Left ventricle myocardium inferior (tissue), 1 donor: ENCODE results near the gene SUFU. TPM values are rescaled to one million over a fixed set of nuclear protein-coding genes. Genes with fewer than 3 reads are reported as not detected.

ENCODE experiments used
- DNase-seq: peaks from one replicate; pipeline ENCODE4 v3.0.0-alpha.2; 2020
- H3K27ac ChIP-seq: fragments of 200-600 bp; replicated peaks from 2 replicates; pipeline ENCODE4 v1.8.0; 2021
- H3K27me3 ChIP-seq: fragments of 200-600 bp; 2 replicates; pipeline ENCODE4 v1.8.0; 2021; ENCODE audit warnings: low read depth
- H3K36me3 ChIP-seq: fragments of 200-600 bp; 2 replicates; pipeline ENCODE4 v1.8.0; 2021
- H3K4me1 ChIP-seq: fragments of 200-600 bp; 2 replicates; pipeline ENCODE4 v1.8.0; 2021
- H3K4me3 ChIP-seq: fragments of 200-600 bp; 2 replicates; pipeline ENCODE4 v1.8.0; 2021; ENCODE audit warnings: mild to moderate bottlenecking, moderate library complexity
- H3K9me3 ChIP-seq: fragments of 200-600 bp; replicated peaks from 2 replicates; pipeline ENCODE4 v1.8.0; 2021
- CTCF ChIP-seq: fragments of 200-600 bp; IDR thresholded peaks from 2 replicates; pipeline ENCODE4 v1.8.0; 2021; ENCODE audit warnings: antibody characterized with exemption, mild to moderate bottlenecking, borderline replicate concordance
- intact Hi-C: fragments of 100-400 bp; cut with micrococcal nuclease; formaldehyde crosslinking; loops from one replicate; pipeline ENCODE4 v1.11.0; 2022
- total RNA-seq: library from RNA; stranded (reverse); fragmentation: NEBNext Ultra II Directional; extraction: Animal tissue kit (Norgen Biotek cat#: 25700); gene quantifications from one replicate; pipeline ENCODE4 v1.2.1, GENCODE V29; 2021
- donor health status: DM: no; HTN: yes; CAD: no; lungs with severe emphysema.

SUFU gene
- total RNA-seq, 1 donor from 2014 or later: 7.9 TPM

- intact Hi-C loops: no loop called here
- DNase-seq: no peak
These were observed 13.8 kb downstream of the SUFU start for GRCh38 chr10:102517553-102517952.

GRCh38 chr10:102519246-102519825, 15.6 kb downstream of the SUFU start:
- DNase-seq: no peak
- Histone ChIP-seq H3K9me3 (no peaks in the 10 kb centered on the region), H3K27ac (no peak overlapping the region), H3K27me3 (no peaks in the 10 kb centered on the region), H3K4me3 (no peak overlapping the region), H3K36me3 (peaks cover 15% of the 10 kb centered on the region), H3K4me1 (peaks cover 6% of the 10 kb centered on the region)
- intact Hi-C loops: no loop called here
- no peak for TF ChIP-seq CTCF

More at GRCh38 chr10:102517553-102517952, 13.8 kb downstream of the SUFU start:
- Histone ChIP-seq H3K36me3 (peaks cover 22% of the 10 kb centered on the region), H3K4me3 (no peak overlapping the region), H3K4me1 (no peaks in the 10 kb centered on the region), H3K9me3 (no peaks in the 10 kb centered on the region), H3K27me3 (no peaks in the 10 kb centered on the region), H3K27ac (no peak overlapping the region)
- TF ChIP-seq CTCF: no peak

DNA sequence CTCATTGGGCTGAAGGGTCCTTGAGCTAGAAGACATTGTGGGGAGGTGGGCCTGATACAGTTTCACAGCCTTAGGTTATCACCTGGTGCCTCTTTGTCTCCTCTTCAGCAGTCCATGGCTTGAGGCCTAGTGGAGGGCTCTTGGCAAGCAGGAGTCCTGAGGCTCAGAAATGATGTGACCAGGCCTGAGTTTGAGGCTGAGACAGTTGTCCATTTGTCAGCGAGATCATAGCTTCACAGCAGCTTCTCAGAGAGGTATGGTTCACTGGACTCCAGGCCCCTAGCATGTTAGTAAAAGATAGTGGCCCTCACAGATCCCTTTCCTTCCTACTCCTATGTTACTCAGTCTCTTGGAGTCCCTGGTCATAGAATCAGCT, 19.1 kb downstream of the SUFU start:
- Histone ChIP-seq H3K9me3 (no peaks in the 10 kb centered on the region), H3K36me3 (peaks cover 16% of the 10 kb centered on the region), H3K27ac (no peak overlapping the region), H3K4me1 (peaks cover 6% of the 10 kb centered on the region), H3K4me3 (no peak overlapping the region), H3K27me3 (no peaks in the 10 kb centered on the region)
- intact Hi-C loops: no loop called here
- no peak for TF ChIP-seq CTCF
- no peak for DNase-seq

- no peak overlapping the region for H3K27ac ChIP-seq
These were observed 19.7 kb downstream of the SUFU start for GRCh38 chr10:102523250-102524029.

GRCh38 chr10:102524746-102525145, 21.0 kb downstream of the SUFU start:
- intact Hi-C loops: no loop called here
- H3K36me3 ChIP-seq: peaks cover 16% of the 10 kb centered on the region

More at GRCh38 chr10:102523250-102524029, 19.7 kb downstream of the SUFU start:
- H3K27me3 ChIP-seq: no peaks in the 10 kb centered on the region
- no peak for TF ChIP-seq CTCF
- no peak for DNase-seq
- no peak overlapping the region for H3K4me3 ChIP-seq
- intact Hi-C loops: no loop called here
- H3K4me1 ChIP-seq: peaks cover 6% of the 10 kb centered on the region
- H3K36me3 ChIP-seq: peaks cover 16% of the 10 kb centered on the region
- H3K9me3 ChIP-seq: no peaks in the 10 kb centered on the region

More at GRCh38 chr10:102524746-102525145, 21.0 kb downstream of the SUFU start:
- Histone ChIP-seq H3K4me1 (peaks cover 6% of the 10 kb centered on the region), H3K9me3 (no peaks in the 10 kb centered on the region), H3K27ac (no peak overlapping the region), H3K27me3 (no peaks in the 10 kb centered on the region), H3K4me3 (no peak overlapping the region)
- TF ChIP-seq CTCF: no peak
- DNase-seq: no peak
